Renal cortical epithelial cell (primary cell): ENCODE data around the gene NOP9. TPM values are rescaled to one million over a fixed set of nuclear protein-coding genes. Genes with fewer than 3 reads are reported as not detected.

ENCODE experiments used
- DNase-seq: peaks from one replicate; pipeline ENCODE4 v3.0.0-alpha.2; 2011; ENCODE audit warnings: low read depth
- total RNA-seq: library from RNA; depleted of rRNA; stranded (reverse); fragments of >200 nt; gene quantifications from 2 replicates; pipeline ENCODE4 v1.2.3, GENCODE V29; 2014

NOP9 gene
- total RNA-seq, 1 donor from 2014 or later: 23.2 TPM

DNA sequence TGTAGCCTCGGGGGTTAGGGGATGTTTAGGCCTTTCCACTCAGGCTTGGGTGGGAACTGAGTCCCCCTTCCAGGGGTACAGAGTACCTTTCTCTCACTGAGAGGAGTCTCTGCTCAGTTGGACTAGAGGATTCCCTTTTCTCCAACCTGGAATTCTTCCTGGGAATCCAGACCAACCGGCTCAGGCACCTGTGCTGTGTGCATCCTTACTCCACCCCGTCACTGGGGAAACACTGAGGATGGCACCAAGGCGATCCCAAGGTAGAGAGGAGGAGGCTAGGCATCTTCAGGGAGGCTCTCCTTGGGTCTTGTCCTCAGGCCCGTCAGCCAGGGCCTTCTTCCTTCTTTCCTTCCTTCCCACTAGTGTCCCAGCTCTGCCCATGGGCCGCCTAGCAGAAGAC is 35.8 kb upstream of the NOP9 start:
- DNase-seq: no peak

DNA sequence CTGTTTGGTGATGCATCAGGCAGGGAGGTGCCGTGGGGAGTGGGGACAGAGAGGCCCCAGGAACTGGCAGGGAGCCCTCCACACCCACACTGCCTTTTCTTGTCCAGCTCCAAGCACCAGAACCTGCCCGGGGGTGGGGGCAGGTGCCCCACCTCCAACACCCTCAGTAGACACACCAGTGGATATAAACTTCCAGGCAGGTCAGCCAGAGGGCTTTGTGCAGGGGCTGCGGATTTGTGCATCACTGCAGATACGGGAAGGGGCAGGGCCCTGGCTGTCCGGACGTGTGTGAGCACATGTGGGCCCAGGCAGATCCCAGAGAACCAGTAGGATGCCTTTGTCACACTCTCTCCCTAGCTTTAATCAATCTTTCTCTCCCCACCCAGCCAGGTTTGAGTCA is 35.4 kb upstream of the NOP9 start:
- no peak for DNase-seq

DNA sequence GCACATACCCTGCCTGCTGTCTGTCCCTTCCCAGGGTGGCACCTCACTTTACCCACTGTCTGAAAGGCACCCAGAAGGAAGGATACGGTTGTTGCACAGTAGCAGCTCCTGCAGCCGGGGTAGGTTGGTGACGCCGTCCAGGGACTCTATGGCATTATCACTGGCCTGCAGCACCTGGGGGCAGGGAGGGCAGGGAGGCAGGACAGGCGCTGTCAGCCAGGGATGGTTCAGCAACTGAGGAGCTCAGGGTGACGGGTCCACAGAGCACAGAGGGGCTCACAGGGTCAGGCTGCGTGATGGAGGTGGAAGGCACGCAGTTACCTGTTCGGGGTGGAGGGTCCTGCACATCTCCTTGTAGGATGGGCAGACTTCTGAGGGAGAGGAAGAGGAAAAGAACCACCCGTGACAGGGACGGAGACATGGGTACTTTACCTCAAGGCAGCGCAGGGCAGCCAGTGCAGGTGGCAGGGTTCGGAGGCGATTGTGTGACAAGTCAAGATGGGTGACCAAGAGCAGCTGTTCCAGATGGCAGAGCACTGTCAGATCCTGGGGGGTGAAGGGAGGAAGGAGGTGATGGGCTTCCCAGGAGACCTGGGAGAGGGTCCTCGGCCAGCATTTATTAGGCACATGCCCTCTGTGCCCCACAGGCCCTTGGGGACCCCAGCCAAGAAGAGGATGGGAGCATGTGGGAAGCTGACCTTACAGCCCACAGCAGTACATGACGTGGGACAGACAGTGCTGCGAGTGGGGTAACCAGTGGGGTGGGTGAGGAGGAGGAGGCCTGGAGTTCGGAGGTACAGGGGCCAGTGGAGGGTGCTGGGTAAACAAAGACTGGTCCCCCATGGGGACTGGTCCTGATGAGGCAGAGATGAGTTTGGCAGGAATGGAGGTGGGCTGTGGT is 33.1 kb upstream of the NOP9 start:
- DNase-seq: no peak

DNA sequence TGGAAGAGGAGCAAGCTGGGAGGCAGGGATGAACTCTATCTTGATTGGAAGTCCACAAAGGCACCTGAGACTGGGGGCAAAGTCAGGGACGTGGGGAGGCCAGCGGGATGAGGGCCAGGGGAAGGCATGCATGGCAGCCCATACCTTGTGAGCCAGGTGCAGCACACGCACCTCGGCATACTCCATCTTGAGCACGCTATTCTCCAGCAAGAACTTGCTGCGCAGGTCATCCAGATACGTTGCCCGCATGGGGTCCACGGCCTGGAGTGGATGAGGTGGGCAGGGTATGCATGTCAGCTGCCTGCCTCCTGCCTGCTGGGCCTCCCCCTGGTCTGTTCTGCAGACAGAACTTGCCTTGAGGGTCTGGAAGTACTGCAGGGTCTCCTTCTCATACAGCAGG is 32.1 kb upstream of the NOP9 start:
- no peak for DNase-seq

DNA sequence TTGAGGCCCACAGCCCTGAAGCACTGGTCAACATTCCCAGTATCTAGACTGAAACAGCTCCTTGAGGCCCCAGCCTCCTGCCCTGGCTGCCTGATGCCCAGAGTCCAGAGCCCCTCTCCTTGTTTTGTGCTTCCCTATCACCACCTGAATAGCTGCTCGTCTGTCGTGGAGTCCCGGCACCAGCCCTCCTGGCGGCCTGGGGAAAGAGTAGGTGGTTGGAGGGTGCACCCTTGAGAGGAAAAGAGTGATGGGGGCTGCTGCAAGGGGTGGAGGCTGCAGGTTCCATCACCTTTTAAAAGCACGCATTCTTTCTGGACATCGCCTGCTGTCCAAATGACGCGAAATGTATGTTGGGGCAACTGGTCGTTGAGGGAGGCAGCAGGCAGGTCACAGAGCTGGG is 31.4 kb upstream of the NOP9 start:
- no peak for DNase-seq

DNA sequence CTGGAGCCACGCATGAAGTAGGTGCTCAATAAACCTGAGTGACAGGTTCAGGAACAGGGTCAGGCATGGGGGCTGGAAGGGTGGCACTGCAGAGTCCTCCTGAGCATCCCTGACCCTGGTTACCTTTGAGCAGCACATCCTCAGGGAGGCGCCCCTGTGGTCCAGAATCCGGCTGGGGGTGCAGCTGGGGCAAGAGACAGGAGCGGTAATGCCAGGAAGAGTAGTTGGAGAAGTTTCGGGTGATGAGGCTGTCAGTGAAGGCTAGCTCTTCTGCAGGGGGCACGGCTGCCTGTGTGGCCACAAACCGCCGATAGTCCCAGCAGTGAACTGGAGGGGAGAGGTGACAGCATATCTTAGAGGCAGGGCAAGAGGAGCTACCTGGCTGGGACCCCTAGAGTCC is 30.3 kb upstream of the NOP9 start:
- no peak for DNase-seq

DNA sequence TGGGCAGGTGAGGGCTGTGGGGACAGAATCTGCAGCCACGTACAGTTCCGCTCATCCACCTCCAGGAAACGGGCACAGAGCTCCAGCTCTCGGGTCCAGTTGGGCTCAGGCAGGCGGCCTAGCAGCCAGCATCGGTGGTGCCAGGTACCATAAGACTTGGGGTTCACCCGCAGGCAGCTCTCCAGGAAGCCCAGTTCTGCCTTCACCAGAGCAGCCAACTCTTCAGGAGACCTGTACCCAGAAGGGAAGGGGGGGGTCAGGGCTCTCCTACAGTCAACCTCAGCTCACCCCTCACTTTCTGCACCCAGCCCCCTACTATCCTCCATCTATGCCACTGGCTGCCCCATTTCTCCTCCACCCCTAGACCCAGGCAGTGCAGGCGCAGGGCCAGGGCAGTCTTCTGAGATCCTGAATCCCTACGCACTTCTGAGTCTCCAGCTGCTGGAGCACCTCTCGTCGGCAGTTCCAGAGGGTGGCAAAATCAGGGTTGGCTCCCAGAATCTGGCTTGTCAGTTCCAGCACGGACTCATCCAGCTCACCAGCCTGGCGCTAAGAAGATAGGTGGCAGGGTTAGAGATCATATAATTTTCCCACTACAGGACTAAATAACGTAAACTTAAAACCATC is 29.6 kb upstream of the NOP9 start:
- no peak for DNase-seq

DNA sequence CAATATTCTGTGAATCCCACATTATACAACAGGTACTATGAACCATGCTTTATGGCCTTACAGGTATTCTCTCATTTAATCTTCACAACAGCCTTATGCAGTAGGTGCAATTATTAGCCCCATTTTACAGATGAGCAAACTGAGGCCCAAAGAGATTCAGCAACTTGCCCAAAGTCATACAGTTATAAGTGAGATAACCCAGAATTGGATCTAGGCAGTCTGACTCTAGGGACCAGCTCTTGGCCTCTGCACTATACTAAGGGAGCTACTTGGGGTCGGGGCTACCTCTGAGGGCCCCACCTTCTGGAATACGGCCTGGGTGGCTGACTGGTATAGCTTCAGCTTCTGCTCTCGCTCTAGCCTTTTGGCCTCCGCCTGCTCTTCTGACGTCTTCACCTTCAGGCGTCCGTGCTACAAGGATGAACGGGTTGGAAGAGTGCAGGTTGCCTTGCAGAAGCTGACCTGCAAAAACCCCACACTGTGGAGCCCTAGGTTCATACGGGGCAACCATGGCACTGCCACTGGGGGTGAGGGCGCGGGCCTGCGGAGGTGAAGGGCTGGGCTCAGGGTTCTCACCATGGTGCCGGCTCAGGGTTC is 29.0 kb upstream of the NOP9 start:
- no peak for DNase-seq

DNA sequence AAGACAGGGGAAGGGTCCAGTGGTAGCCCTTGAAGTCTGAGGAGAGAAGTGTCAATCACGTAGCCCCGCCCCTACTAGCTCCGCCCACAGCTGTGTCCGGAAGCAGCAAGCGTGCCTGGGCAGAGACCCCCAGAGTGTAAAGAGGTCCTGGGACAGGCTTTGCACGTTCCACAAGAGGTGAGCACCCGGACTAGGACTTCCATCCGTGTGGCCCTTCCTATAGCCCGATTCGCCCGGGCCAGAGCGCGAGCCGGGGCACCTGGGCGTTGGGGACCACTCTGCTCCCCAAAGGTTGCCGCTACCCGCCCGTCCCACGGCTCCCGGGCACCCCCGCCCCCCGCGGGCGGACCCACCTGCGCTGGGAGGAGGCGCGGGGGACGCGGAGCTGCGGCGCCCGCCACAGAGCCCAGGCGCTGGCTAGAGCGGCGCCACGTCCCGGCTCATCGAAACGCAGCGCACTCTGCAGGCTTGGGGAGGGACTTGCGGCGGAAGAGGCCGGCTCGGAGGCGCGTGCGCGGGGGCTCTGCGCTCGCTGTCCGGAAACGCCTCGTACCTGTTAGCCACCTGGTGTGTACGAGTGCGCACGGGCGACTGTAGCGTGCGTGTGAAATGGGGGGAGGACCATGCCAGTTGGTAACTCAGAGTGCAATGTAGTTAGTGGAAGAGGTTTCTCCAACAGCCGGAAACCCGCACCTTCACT is 28.4 kb upstream of the NOP9 start, which contains the start of gene RABGGTA:
Gene RABGGTA, minus strand, starts transcription at position 464 of the 700 bp plus-strand sequence. CDS start 482 bp downstream, outside the sequence.
- DNase-seq: peak; percentile 58

DNA sequence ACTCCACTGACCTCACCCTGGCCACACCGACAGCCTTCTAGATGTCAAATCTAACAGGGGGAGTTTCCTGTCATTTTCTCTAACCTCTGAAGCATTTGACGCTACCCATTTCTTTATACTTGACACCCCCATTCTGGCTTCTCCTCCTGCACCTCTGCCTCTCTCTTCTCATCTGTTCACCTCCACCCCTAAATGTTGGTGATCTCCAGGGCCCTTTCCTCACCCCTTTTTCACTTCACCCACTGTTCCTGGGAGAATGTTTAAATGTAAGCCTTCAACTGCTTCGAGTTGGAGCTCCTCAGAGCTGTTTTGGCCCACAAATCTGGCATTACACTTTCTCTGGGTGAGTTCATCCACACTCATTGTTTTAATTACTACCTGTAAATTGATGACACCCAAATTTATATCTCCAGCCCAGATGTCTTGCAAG is 27.8 kb upstream of the NOP9 start:
- no peak for DNase-seq

DNA sequence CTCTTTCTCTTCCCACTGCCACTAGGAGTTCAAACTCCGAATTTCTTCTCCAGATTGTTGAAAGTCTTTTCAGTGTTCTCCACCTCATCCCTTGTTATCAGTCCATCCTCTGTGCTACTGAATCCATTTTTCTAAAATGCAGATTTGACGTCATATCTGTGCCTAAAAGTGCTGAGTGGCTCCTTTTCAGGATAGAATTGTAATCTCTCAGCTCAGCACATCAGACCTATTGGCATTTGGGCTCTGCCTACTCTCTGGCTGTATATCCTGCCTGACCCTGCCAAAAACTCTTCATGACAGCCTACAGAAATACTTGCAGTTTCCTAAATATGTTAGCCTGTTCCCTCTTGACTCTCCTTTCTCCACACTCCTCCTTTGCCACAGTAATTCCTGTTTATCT is 27.2 kb upstream of the NOP9 start:
- DNase-seq: no peak

DNA sequence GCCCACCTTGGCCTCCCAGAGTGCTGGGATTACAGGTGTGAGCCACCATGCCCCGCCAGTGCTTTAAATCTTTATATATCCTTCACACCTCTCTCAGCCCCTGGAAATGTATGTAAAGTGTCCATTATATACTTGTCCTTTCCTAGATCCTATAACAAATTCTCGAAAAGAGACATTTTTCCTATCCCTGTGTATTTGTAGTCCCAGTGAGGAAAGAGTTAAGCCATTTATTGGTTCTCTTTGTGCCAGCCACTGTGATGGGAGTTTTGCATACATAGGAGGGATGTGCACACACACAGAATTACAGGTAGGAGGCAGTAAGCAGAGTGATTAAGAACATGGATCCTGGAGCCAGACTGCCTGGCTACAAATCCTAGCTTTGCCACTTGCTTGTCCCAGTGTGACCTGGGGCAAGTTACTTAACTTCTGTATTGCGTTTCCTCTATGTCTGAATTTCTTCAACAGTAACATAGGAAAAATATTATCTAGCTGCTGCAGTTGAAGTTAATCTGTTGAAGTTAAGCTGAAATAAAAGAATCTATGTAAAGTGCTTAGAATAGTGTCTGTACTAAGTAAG is 26.1 kb upstream of the NOP9 start:
- peak; percentile 25 for DNase-seq

DNA sequence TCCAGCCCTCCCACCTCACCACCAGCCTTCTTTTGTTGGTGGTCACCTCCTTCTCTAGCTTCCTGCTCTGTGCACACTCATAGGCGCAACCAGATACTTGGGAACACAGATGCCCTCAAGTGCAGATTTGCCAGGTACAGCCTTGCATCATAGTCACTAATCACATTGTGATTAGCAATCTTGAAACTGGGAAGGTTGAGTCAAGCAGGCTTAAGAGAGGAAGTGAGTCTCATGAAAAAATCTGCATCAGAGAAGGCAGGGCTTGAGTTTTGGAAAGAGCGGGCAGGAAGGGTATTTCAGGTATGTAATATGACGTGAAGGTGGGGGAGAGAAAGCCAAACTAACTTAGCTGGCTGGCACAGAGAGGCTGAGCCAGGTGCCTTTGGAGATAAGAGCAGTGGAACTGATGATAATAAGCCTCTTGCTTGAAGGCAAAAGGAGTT is 25.5 kb upstream of the NOP9 start:
- DNase-seq: peak; percentile 80

DNA sequence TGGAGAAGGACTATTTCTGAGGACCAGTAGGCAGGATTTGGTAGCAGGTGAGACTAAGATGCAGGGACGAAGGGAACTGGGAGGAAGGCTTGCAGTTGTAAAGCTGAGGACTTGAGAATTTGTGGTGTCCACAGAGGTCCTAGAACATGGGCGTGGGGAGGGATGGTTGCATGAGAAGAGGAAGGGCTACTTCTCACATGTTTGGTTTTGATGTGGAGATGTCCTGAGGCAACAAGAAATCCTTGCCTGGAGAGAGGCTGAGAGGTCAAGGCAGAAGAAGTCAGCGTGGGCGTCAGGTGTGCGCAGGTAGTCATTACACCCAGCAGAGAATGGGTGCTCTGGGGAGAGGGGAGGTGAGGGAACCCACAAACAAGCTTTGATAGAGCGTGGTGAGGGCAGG is 22.6 kb upstream of the NOP9 start:
- no peak for DNase-seq

DNA sequence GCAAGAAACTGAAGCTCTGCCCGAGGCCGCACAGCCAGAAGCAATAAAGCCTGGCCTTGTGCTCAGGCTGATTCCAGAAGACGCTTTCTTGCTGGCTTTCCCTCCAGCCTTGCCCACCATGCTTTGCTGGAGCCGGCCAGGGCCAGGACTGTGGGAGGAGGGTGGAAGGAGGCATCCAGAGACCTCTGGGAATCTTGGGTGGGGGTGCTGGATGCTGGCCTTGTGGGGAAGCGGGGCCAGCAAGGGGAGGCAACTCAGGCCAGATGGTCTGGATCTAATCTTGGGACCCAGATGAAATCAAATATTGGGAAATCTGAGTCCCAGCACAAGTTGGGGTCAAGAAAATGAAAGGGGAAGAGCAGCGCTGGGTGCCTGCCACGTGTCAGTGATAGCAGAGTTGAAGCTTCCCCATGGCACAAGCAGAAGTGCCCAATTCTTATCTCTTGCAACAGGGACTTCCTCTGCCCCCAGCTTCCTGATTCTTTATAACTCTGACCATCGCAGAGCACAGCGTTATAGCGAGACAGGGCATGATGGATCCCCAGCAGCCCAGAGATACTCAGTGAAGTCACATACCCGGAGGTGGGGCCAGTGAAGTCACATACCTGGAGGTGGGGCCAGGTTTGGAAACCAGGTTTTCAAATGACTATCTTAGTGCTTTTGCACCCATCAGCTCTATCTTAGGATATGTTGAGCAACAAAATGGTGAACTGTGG is 21.9 kb upstream of the NOP9 start:
- no peak for DNase-seq

DNA sequence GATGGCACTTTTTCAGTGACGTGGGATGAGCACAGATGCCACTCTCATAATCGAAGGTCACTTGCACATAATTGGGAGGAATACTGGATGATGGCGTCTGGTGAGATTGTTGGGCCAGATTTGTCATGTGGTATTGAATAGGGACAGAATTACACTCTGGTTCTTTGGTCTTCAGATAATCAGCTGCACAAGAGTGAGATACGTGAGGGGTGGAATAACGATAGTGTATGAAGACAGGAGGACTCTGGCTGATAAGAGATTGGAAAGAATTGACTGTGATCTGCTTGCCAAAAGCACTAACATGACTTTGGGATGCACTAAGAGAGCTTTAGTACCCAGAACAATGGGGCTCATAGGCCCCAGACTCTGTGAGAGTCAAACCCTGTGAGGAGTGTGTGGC is 21.2 kb upstream of the NOP9 start:
- no peak for DNase-seq

DNA sequence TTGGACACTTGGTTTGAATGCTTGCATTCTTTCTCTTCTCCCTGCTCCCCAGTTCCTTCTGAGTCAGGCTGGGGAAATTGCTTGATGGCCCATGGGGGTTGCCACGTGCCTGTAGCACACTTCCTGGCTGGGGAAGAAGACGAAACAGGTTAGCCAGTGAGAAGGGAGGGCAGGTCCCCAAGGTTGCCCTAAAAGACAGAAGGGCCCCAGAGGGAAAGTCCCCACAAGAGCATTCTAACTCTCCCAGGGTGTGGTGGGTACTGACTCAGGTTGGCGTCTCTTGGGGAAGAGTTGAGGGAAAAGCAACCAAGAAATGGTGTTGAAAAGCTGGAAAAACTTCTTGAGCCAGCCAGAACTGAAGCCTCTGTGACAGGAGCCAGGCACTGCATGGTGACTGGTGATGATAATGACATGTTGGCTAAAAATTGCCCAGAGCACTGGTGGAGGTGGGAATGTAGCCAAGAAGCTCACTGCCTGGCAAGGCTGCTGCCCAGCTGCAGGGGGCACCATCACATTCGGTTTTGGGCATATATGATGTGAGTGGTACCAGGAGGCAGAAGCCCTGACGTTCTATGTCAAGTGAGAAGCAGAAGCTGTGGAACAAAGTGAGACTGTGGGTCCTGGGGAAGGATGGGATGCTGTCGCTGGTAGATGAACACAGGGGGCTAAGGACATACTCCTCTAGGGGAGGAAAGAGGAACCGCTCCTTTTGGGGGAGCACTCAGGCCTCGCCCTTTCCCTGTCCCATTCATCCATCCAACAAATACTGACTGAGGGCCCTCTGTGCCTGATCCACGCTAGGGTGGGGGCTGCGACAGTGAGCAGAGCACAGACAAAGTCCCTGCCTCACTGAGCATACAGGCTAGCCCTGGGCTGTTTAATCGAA is 20.1 kb upstream of the NOP9 start:
- DNase-seq: peak; percentile 25

DNA sequence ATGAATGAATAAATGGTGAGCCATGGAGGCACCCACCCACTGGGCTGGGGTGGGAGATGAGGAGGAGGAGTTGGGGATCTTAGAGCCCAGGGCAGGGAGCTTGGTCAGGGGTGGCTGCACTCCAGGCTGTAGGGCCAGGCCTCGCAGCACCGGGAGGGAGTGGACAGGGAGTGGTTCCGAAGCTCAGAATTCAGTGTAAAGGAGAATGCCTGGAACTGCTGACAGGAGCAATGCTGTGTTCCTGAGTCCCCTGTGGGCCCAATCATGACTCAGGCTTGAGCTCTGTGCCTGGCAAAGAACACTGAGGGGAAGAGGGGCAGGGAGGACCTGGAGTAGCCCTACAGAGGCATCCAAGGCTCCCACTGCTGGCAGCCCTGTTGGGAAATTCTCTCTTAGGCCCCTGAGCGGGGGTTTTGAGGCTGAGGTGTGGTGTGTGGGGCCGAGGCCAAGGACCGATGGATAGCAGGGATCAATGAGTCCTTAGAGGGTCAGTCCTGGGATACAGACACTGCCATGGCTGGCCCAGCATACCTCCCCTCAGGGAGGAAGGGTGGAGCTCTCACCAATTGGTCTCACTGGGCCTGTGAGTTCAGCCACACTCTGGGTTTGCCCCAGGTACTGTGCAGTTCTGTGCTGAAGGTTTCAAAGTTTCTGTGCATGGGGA is 18.7 kb upstream of the NOP9 start:
- peak; percentile 11 for DNase-seq

DNA sequence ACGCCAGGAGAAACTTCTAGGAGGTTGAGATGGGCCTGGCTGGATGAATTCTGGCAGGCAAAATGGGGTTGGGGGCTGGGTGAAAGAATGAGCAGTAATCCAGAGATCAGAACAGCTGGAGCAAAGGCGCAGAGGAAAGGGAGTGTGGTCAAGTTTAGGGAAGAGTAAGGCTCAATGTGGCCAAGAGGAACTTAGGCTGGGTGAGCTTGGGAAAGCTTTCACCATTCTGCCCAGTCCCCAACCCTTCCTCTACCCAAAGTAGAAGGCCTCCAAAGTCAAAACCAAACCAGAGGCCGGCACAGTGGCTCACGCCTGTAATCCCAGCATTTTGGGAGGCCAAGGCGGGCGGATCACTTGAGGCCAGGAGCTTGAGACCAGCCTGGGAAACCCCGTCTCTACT is 18.0 kb upstream of the NOP9 start:
- no peak for DNase-seq

DNA sequence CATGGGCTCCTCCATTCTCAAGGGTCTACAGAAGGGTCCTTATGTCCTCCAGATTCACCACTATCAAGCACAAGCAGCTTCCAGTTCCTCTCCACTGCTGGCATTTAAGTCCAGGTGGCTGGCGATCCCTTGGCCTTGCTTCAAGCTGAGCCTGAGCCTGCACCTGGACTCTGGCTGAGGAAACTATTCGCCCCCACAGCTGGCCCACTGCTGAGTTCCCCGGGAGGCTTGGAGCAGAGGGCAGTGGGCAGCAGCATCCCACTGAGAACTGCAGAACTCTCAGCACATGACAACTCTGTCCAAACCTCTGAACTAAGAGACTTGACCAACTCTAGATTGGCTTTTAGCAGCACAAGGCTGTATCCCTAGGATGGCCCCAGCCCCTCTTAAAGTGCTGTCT is 16.9 kb upstream of the NOP9 start:
- DNase-seq: no peak
